ENCODE data around the gene CALB2. TPM values are rescaled to one million over a fixed set of nuclear protein-coding genes. Genes with fewer than 3 reads are reported as not detected.
"Not testable (repeated sequence)": the region's sequence is repeated elsewhere in the genome, so short reads cannot be mapped to it uniquely, and the experiment has no call there.

Gene CALB2
- total and polyA plus RNA-seq, 2 donors from 2014 or later, result 1.4 TPM; not detected in 1

DNA sequence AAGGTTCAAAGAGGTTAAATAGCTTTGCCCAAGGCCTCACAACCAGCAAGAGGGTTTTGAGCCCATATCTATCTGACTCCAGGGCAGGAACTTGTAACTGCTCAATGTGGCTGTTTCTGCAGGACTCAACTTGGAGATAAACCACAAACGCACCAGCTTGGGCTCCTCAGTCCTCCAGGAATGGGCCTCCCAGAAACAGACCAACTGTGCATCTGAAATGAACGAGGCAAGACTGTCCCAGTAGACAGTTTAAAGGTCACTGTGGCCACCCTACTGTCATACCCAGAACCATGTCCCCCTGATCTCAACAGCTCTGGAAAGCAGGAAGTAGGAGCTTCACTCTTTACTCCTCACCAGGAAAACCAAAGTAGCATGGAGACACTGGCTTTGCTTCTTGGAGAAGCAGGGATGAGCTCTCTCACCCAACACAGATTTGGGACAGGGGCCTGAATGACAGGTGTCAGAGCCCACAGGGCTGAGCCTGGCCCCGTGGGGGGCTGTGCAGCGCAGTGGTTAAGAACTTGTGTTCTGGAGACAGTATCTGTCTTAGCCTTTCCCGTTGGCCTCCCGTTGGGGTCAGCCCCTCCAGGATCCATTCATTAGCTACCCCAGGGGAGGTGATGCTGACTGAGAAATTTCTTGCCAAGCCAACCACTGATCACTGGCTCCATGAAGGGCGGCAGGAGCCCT, 2.3 kb upstream of the CALB2 start:
- H3K27ac ChIP-seq (ENCODE audit: low read depth in 2 of 2, low read length in 2 of 2), result no peak overlapping the region
- DNase-seq (no peak), FAIRE-seq (no peak)
- no peak overlapping the region for H3K4me3 ChIP-seq (ENCODE audit: low read length in 3 of 3)
- H3K4me1 ChIP-seq (ENCODE audit: control insufficient read depth in 2 of 3, insufficient read depth in 2 of 3, low read depth in 1 of 3, low read length in 3 of 3), result no peaks in the 10 kb centered on the region
- TF ChIP-seq, protein P1, sequence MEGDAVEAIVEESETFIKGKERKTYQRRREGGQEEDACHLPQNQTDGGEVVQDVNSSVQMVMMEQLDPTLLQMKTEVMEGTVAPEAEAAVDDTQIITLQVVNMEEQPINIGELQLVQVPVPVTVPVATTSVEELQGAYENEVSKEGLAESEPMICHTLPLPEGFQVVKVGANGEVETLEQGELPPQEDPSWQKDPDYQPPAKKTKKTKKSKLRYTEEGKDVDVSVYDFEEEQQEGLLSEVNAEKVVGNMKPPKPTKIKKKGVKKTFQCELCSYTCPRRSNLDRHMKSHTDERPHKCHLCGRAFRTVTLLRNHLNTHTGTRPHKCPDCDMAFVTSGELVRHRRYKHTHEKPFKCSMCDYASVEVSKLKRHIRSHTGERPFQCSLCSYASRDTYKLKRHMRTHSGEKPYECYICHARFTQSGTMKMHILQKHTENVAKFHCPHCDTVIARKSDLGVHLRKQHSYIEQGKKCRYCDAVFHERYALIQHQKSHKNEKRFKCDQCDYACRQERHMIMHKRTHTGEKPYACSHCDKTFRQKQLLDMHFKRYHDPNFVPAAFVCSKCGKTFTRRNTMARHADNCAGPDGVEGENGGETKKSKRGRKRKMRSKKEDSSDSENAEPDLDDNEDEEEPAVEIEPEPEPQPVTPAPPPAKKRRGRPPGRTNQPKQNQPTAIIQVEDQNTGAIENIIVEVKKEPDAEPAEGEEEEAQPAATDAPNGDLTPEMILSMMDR (IDR thresholded peaks at IDR 0.05; ENCODE audit: borderline replicate concordance, extremely low read depth, insufficient read depth), result no peak
- peaks cover 3% of the 10 kb centered on the region for H3K27me3 ChIP-seq (ENCODE audit: control insufficient read depth, insufficient read depth, low read length)
- intact Hi-C loops (cut with DNase I), result no loop called here
- no peaks in the 10 kb centered on the region for H3K9me3 ChIP-seq (ENCODE audit: control insufficient read depth in 2 of 3, insufficient read depth in 1 of 3, low read length in 3 of 3)
- H3K36me3 ChIP-seq (ENCODE audit: control insufficient read depth in 2 of 3, insufficient read depth in 3 of 3, low read length in 3 of 3), result no peaks in the 10 kb centered on the region
- H3K9ac ChIP-seq (ENCODE audit: low read length in 3 of 3), result no peak overlapping the region

DNA sequence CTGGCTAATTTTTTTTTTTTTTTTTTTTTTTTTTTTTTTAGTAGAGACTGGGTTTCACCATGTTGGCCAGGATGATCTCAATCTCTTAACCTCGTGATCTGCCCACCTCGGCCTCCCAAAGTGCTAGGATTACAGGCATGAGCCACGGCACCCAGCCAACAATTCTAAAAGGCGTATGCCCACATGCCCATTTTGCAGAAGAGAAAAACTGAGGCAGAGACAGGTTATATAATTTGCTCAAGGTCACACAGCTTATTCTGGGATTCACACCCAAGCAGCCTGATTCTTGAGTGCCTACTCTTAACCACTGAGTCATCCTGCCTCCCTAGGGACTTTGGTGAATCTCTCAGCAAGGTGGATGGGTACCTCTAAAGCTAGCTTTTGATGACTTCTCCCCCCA, 1.6 kb upstream of the CALB2 start:
- H3K4me3 ChIP-seq (ENCODE audit: low read length in 3 of 3); H3K9ac ChIP-seq (ENCODE audit: low read length in 3 of 3); H3K27ac ChIP-seq (ENCODE audit: low read depth in 2 of 2, low read length in 2 of 2); H3K4me1 ChIP-seq (ENCODE audit: control insufficient read depth in 2 of 3, insufficient read depth in 2 of 3, low read depth in 1 of 3, low read length in 3 of 3); H3K36me3 ChIP-seq (ENCODE audit: control insufficient read depth in 2 of 3, insufficient read depth in 3 of 3, low read length in 3 of 3); FAIRE-seq; H3K9me3 ChIP-seq (ENCODE audit: control insufficient read depth in 2 of 3, insufficient read depth in 1 of 3, low read length in 3 of 3); DNase-seq; H3K27me3 ChIP-seq (ENCODE audit: control insufficient read depth, insufficient read depth, low read length); intact Hi-C loops (cut with DNase I): not testable (repeated sequence)

DNA sequence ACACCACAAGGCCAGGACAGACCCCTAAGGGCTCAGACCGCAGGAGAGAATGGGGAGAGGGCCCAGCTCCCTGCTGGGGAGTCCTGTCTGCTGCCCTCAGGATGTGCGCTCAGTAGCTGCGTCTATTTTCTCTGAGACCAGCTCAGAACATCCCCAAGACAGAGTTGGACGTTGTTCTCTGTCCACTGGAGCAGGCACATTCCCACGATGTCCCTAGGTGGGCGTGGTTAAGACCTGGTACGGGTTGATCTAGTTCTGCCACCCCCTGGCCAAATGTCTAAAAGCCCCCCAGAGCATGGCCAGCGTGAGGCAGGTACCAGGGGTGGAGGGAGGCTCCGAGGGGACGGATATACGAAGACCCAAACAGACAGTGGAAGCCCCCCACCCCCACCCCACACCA, 842 bp upstream of the CALB2 start:
- Histone ChIP-seq H3K9me3 (ENCODE audit: control insufficient read depth in 2 of 3, insufficient read depth in 1 of 3, low read length in 3 of 3) (no peaks in the 10 kb centered on the region), H3K27me3 (ENCODE audit: control insufficient read depth, insufficient read depth, low read length) (peaks cover 3% of the 10 kb centered on the region), H3K9ac (ENCODE audit: low read length in 3 of 3) (no peak overlapping the region), H3K27ac (ENCODE audit: low read depth in 2 of 2, low read length in 2 of 2) (no peak overlapping the region), H3K36me3 (ENCODE audit: control insufficient read depth in 2 of 3, insufficient read depth in 3 of 3, low read length in 3 of 3) (no peaks in the 10 kb centered on the region), H3K4me3 (ENCODE audit: low read length in 3 of 3) (no peak overlapping the region), H3K4me1 (ENCODE audit: control insufficient read depth in 2 of 3, insufficient read depth in 2 of 3, low read depth in 1 of 3, low read length in 3 of 3) (no peaks in the 10 kb centered on the region)
- TF ChIP-seq, protein P1 (IDR thresholded peaks at IDR 0.05; ENCODE audit: borderline replicate concordance, extremely low read depth, insufficient read depth), result no peak
- DNase-seq, result peak in 4 of 5 donors; percentile 13 to 47 (median 16)
- intact Hi-C loops (cut with DNase I), result no loop called here
- no peak for FAIRE-seq

DNA sequence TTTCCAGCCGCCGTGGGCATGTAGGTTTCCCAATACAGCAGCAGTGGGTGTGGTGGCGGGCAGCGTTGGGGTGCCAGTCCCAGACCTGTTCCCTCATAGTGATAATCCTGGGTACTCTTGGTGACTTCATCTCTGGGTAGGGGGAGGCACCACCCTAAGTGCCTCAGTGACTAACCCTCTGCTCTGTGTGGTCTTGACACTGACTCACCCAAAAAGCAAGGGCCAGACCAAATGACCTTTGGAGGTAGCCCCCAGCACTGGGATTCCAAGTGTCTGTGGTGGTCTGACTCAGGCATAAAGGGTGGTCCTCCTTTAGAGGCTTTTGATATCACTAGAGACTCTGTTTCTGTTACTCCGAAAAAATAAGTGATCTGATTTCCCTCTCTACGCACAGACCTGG, 908 bp downstream of the CALB2 start:
- TF ChIP-seq, protein P1 (IDR thresholded peaks at IDR 0.05; ENCODE audit: borderline replicate concordance, extremely low read depth, insufficient read depth), result no peak

More for the DNA sequence above, 908 bp downstream of the CALB2 start:
- no peak for DNase-seq
- H3K36me3 ChIP-seq (ENCODE audit: control insufficient read depth in 2 of 3, insufficient read depth in 3 of 3, low read length in 3 of 3), result no peaks in the 10 kb centered on the region
- no peaks in the 10 kb centered on the region for H3K4me1 ChIP-seq (ENCODE audit: control insufficient read depth in 2 of 3, insufficient read depth in 2 of 3, low read depth in 1 of 3, low read length in 3 of 3)
- peaks cover 3% of the 10 kb centered on the region for H3K27me3 ChIP-seq (ENCODE audit: control insufficient read depth, insufficient read depth, low read length)
- no peak for FAIRE-seq
- no peak overlapping the region for H3K9ac ChIP-seq (ENCODE audit: low read length in 3 of 3)
- no peak overlapping the region for H3K27ac ChIP-seq (ENCODE audit: low read depth in 2 of 2, low read length in 2 of 2)
- H3K4me3 ChIP-seq (ENCODE audit: low read length in 3 of 3), result no peak overlapping the region
- no peaks in the 10 kb centered on the region for H3K9me3 ChIP-seq (ENCODE audit: control insufficient read depth in 2 of 3, insufficient read depth in 1 of 3, low read length in 3 of 3)
- intact Hi-C loops (cut with DNase I), result no loop called here

All from kidney (tissue), 14 donors.